Prostate gland (tissue), 2 donors: Measurements from ENCODE around the gene UNC13D. TPM values are rescaled to one million over a fixed set of nuclear protein-coding genes. Genes with fewer than 3 reads are reported as not detected.

Source experiments
- DNase-seq: peaks from one replicate; pipeline ENCODE4 v3.0.0-alpha.2; 2019; ENCODE audit warnings: low spot score
- H3K27ac ChIP-seq, 2 donors: fragments of 200-600 bp; sonication (generic); 2 replicates each; pipeline ENCODE4 v1.5.1; 2017 to 2019
- H3K27me3 ChIP-seq: fragments of 200-600 bp; sonication (generic); replicated peaks from 2 replicates; pipeline ENCODE4 v1.5.1; 2019; ENCODE audit not compliant: insufficient read depth
- H3K36me3 ChIP-seq, 2 donors: fragments of 200-600 bp; sonication (generic); 1 replicate in 1 of 2; 2 replicates in 1 of 2; pipeline versions ENCODE4 v1.5.1 to v1.8.1; 2017 to 2019
- H3K4me1 ChIP-seq: fragments of 200-600 bp; sonication (generic); replicated peaks from 2 replicates; pipeline ENCODE4 v1.5.1; 2019
- H3K4me3 ChIP-seq, 2 donors: fragments of 200-600 bp; sonication (generic); 2 replicates each; pipeline ENCODE4 v1.5.1; 2017 to 2019
- H3K9me3 ChIP-seq: fragments of 200-600 bp; sonication (generic); 2 replicates; pipeline ENCODE4 v1.5.1; 2017
- POLR2A ChIP-seq: fragments of 450-650 bp; IDR thresholded peaks from one replicate; pipeline ENCODE4 v1.6.1; 2016; ENCODE audit warnings: antibody characterized with exemption, mild to moderate bottlenecking
- POLR2AphosphoS5 ChIP-seq: sonication (generic); formaldehyde crosslinking; IDR thresholded peaks from one replicate; pipeline ENCODE4 v1.6.1; 2017; ENCODE audit warnings: antibody characterized with exemption
- WGBS: methylation state at CpG from one replicate; pipeline ENCODE4 v1.1.5; 2018; 5-methylcytosine and 5-hydroxymethylcytosine counted together
- intact Hi-C: fragments of 100-400 bp; cut with DNase I; formaldehyde crosslinking; loops from one replicate; pipeline ENCODE4 v1.14.2; 2022
- total RNA-seq, 2 donors: library from RNA; depleted of rRNA; stranded (reverse); fragments of >200 nt; gene quantifications; one replicate each; pipeline ENCODE4 v1.1.0, GENCODE V29; 2016
- TF ChIP-seq, protein P1 (sequence below), 4 experiments: fragments of 200-600 bp in 2 of 4; fragments of 450-650 bp in 2 of 4; sonication (generic) in 2 of 4; IDR thresholded peaks; 1 replicate in 3 of 4; 2 replicates in 1 of 4; pipeline ENCODE4 v1.5.1; 2016 to 2019; ENCODE audit warnings: antibody characterized with exemption in 4 of 4, mild to moderate bottlenecking in 2 of 4, moderate library complexity in 2 of 4

The UNC13D gene
- total RNA-seq, 2 donors from 2014 or later: 2.9 to 16.2 TPM

DNA sequence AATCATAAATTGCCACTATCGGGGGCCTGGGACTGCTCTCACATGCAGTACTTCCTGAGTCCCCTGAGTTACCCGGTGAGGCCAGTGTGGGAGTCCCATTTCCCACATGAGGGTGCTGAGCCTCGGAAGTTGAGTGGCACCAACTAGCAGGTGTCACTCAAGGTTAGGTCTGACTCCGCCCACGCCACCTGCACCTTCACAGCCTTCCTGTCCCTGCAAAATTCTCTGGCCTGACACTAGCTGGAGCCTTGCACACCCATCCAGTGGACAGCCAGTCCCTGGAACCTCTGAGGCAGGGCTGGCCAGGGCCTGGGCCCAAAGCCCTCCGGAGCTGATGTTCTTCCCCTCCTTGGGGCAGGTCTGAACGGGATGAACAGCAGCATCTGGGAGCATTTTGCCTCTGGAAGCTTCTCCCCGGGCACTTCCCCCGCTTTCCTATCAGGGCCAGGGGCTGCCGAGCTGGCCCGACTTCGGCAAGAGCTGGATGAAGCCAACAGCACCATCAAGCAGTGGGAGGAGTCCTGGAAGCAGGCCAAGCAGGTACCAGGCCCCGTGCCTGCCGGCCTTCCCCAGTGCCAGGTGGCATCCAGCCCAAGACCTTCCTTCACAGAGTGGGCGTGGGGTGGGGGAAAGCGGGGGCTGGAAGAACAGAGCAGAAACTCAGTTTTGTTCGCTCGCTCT, 21.9 kb downstream of the UNC13D start:
- peak; percentile 62 for DNase-seq
- intact Hi-C loops: no loop called here
- H3K4me1 ChIP-seq: no peaks in the 10 kb centered on the region
- no peak overlapping the region for H3K4me3 ChIP-seq
- H3K36me3 ChIP-seq: peaks cover 15 to 17% of the 10 kb centered on the region in 2 donors
- H3K27ac ChIP-seq: peak overlapping the region in 1 of 2 donors; percentile 14
- TF ChIP-seq POLR2A: no peak
- TF ChIP-seq, protein P1, sequence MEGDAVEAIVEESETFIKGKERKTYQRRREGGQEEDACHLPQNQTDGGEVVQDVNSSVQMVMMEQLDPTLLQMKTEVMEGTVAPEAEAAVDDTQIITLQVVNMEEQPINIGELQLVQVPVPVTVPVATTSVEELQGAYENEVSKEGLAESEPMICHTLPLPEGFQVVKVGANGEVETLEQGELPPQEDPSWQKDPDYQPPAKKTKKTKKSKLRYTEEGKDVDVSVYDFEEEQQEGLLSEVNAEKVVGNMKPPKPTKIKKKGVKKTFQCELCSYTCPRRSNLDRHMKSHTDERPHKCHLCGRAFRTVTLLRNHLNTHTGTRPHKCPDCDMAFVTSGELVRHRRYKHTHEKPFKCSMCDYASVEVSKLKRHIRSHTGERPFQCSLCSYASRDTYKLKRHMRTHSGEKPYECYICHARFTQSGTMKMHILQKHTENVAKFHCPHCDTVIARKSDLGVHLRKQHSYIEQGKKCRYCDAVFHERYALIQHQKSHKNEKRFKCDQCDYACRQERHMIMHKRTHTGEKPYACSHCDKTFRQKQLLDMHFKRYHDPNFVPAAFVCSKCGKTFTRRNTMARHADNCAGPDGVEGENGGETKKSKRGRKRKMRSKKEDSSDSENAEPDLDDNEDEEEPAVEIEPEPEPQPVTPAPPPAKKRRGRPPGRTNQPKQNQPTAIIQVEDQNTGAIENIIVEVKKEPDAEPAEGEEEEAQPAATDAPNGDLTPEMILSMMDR (IDR thresholded peaks at IDR 0.05): no peak
- TF ChIP-seq POLR2AphosphoS5: peak; percentile 26
- whole genome bisulfite sequencing: 41% methylated on average over 18 of the region's 18 CpGs
- no peaks in the 10 kb centered on the region for H3K27me3 ChIP-seq
- no peaks in the 10 kb centered on the region for H3K9me3 ChIP-seq

GRCh38 chr17:75821552-75821951, 22.7 kb downstream of the UNC13D start:
- no peak for DNase-seq
- WGBS: 95% methylated on average over 7 of the region's 7 CpGs
- no peaks in the 10 kb centered on the region for H3K4me1 ChIP-seq
- H3K4me3 ChIP-seq: no peak overlapping the region
- peaks cover 17 to 18% of the 10 kb centered on the region in 2 donors for H3K36me3 ChIP-seq
- TF ChIP-seq POLR2A: no peak
- no peak for TF ChIP-seq POLR2AphosphoS5
- TF ChIP-seq, protein P1 (IDR thresholded peaks at IDR 0.05): no peak
- H3K27ac ChIP-seq: no peak overlapping the region
- intact Hi-C loops: no loop called here
- no peaks in the 10 kb centered on the region for H3K27me3 ChIP-seq
- H3K9me3 ChIP-seq: no peaks in the 10 kb centered on the region

DNA sequence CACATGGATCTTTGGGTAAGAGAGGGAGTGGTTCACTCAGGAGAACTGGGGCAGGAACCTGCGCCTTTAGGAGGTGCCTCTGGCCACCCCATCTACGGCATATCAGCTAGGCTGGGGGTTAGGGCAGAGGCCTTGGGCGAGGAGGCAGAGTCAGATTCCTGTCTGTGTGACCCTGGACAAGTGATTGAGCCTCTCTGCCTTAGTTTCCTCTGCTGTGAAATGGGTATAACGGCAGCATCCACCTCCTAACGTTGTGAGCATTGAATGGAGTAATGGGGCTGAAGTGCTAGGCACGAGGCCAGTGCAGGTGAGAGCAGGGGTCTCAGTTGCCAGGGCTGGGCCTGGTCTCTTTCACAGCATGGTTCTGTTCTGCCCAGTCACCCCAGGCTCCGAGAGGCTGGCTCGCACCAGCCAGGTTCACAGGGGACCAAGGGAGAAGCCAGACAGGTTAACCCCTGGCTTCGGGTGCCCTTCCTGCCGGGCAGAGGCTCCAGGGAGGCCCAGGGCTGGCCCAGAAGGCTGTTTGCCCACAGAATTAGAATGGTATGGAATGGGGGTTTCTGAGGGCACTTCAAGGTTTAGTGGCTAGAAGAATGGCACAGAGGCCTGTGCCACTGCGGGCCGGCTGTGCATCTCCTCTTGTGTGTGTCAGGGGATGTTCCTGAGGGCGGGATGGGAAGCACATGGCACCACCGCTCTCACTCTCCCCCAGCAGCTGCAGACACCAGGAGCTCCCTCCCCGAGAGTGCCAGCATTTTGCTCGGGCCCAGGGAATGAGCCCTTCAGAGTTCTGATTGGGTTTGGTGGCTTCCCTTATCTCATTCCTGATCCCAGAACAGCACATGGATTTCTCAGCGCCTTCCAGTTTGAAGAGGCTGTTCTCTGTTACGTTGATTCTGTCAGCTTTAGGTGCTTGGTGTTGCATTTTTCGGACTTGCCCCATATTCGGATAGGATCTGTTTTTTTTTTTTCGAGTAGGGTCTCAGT, 23.8 kb downstream of the UNC13D start:
- no peak for DNase-seq
- Histone ChIP-seq H3K27me3 (no peaks in the 10 kb centered on the region), H3K9me3 (no peaks in the 10 kb centered on the region), H3K4me3 (no peak overlapping the region), H3K4me1 (no peaks in the 10 kb centered on the region), H3K27ac (no peak overlapping the region), H3K36me3 (peaks cover 17 to 18% of the 10 kb centered on the region in 2 donors)
- intact Hi-C loops: no loop called here
- no peak for TF ChIP-seq POLR2A
- WGBS: 81% methylated on average over 21 of the region's 21 CpGs

GRCh38 chr17:75819678-75820077, 24.5 kb downstream of the UNC13D start:
- DNase-seq: no peak
- Histone ChIP-seq H3K4me3 (no peak overlapping the region), H3K36me3 (peaks cover 17 to 18% of the 10 kb centered on the region in 2 donors), H3K9me3 (no peaks in the 10 kb centered on the region), H3K27ac (no peak overlapping the region), H3K4me1 (no peaks in the 10 kb centered on the region), H3K27me3 (no peaks in the 10 kb centered on the region)
- 83% methylated on average over 16 of the region's 16 CpGs for WGBS
- TF ChIP-seq POLR2AphosphoS5 (no peak), POLR2A (no peak)
- TF ChIP-seq, protein P1 (IDR thresholded peaks at IDR 0.05): no peak
- intact Hi-C loops: no loop called here

- no peak for DNase-seq
- Histone ChIP-seq H3K9me3 (no peaks in the 10 kb centered on the region), H3K4me3 (no peak overlapping the region), H3K36me3 (peaks cover 17 to 18% of the 10 kb centered on the region in 2 donors), H3K27ac (no peak overlapping the region), H3K27me3 (no peaks in the 10 kb centered on the region), H3K4me1 (no peaks in the 10 kb centered on the region)
- TF ChIP-seq POLR2AphosphoS5 (no peak), POLR2A (no peak)
- TF ChIP-seq, protein P1 (IDR thresholded peaks at IDR 0.05): no peak
- intact Hi-C loops: no loop called here
- 88% methylated on average over 7 of the region's 7 CpGs for WGBS
These were observed 25.1 kb downstream of the UNC13D start for GRCh38 chr17:75819116-75819515.
